ENCODE measurements around the gene ANKRD6.

ANKRD6 gene

GRCh38 chr6:89530982-89531381, 98.0 kb downstream of the ANKRD6 start:
- Histone ChIP-seq H3K4me3 (ENCODE audit: low read length in 2 of 2) (no peak overlapping the region), H3K36me3 (ENCODE audit: control insufficient read depth in 2 of 2, insufficient read depth in 2 of 2, low read length in 2 of 2) (no peaks in the 10 kb centered on the region), H3K9me3 (ENCODE audit: control insufficient read depth in 2 of 2, low read length in 2 of 2) (no peaks in the 10 kb centered on the region), H3K27me3 (ENCODE audit: control insufficient read depth in 1 of 2, insufficient read depth in 2 of 2, low read length in 2 of 2) (no peaks in the 10 kb centered on the region), H3K9ac (ENCODE audit: low read length in 2 of 2) (no peak overlapping the region), H3K27ac (ENCODE audit: low read length) (no peak overlapping the region), H3K4me1 (ENCODE audit: control insufficient read depth, insufficient read depth, low read length) (peaks cover 5% of the 10 kb centered on the region)

- no peaks in the 10 kb centered on the region for H3K36me3 ChIP-seq (ENCODE audit: control insufficient read depth in 2 of 2, insufficient read depth in 2 of 2, low read length in 2 of 2)
- no peaks in the 10 kb centered on the region for H3K27me3 ChIP-seq (ENCODE audit: control insufficient read depth in 1 of 2, insufficient read depth in 2 of 2, low read length in 2 of 2)
- no peak overlapping the region for H3K27ac ChIP-seq (ENCODE audit: low read length)
- peaks cover 4% of the 10 kb centered on the region for H3K4me1 ChIP-seq (ENCODE audit: control insufficient read depth, insufficient read depth, low read length)
- H3K4me3 ChIP-seq (ENCODE audit: low read length in 2 of 2) = no peak overlapping the region
- no peaks in the 10 kb centered on the region for H3K9me3 ChIP-seq (ENCODE audit: control insufficient read depth in 2 of 2, low read length in 2 of 2)
- H3K9ac ChIP-seq (ENCODE audit: low read length in 2 of 2) = no peak overlapping the region
Observed at GRCh38 chr6:89536231-89536630, 103.3 kb downstream of the ANKRD6 start.

DNA sequence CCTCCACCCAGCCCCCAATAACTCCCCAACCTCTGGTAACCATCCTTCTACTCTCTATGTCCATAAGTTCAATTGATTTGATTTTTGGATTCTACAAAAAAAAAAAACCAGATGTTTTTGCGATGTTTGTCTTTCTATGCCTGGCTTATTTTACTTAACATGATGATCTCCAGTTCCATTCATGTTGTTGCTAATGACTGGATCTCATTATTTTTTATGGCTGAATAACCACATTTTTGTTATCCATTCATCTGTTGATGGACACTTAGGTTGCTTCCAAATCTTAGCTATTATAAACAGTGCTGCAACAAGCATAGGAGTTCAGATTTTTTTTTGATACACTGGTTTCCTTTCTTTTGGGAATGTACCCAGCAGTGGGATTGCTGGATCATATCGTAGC, 106.8 kb downstream of the ANKRD6 start:
- no peaks in the 10 kb centered on the region for H3K36me3 ChIP-seq (ENCODE audit: control insufficient read depth in 2 of 2, insufficient read depth in 2 of 2, low read length in 2 of 2)
- H3K4me3 ChIP-seq (ENCODE audit: low read length in 2 of 2) = no peak overlapping the region
- H3K27me3 ChIP-seq (ENCODE audit: control insufficient read depth in 1 of 2, insufficient read depth in 2 of 2, low read length in 2 of 2) = no peaks in the 10 kb centered on the region
- H3K4me1 ChIP-seq (ENCODE audit: control insufficient read depth, insufficient read depth, low read length) = no peaks in the 10 kb centered on the region
- H3K27ac ChIP-seq (ENCODE audit: low read length) = no peak overlapping the region
- H3K9ac ChIP-seq (ENCODE audit: low read length in 2 of 2) = no peak overlapping the region
- no peaks in the 10 kb centered on the region for H3K9me3 ChIP-seq (ENCODE audit: control insufficient read depth in 2 of 2, low read length in 2 of 2)

- Histone ChIP-seq H3K36me3 (ENCODE audit: control insufficient read depth in 2 of 2, insufficient read depth in 2 of 2, low read length in 2 of 2) (no peaks in the 10 kb centered on the region), H3K9me3 (ENCODE audit: control insufficient read depth in 2 of 2, low read length in 2 of 2) (no peaks in the 10 kb centered on the region), H3K9ac (ENCODE audit: low read length in 2 of 2) (no peak overlapping the region), H3K27ac (ENCODE audit: low read length) (no peak overlapping the region), H3K4me1 (ENCODE audit: control insufficient read depth, insufficient read depth, low read length) (no peaks in the 10 kb centered on the region), H3K4me3 (ENCODE audit: low read length in 2 of 2) (no peak overlapping the region), H3K27me3 (ENCODE audit: control insufficient read depth in 1 of 2, insufficient read depth in 2 of 2, low read length in 2 of 2) (no peaks in the 10 kb centered on the region)
Observed at GRCh38 chr6:89542081-89542857, 109.3 kb downstream of the ANKRD6 start.

DNA sequence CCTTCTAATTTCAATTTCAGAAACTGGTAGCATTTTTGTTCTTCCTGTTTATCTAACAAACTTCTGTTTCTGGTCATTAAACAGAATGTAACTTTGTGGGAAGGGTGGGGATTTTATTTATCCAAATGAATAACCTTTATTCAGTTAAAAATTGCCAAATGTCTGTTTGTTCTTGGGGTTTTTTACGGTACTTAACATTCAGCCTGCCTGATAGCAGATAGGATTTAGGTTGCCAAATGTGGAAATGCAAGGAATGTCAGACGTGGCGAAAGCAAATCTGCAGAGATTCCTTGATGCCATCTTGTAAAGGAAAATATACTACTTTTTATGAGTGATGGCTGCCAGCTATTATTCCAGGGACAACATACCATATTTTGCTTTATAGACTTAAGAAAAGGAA, 109.9 kb downstream of the ANKRD6 start:
- no peaks in the 10 kb centered on the region for H3K27me3 ChIP-seq (ENCODE audit: control insufficient read depth in 1 of 2, insufficient read depth in 2 of 2, low read length in 2 of 2)
- no peaks in the 10 kb centered on the region for H3K36me3 ChIP-seq (ENCODE audit: control insufficient read depth in 2 of 2, insufficient read depth in 2 of 2, low read length in 2 of 2)
- H3K9ac ChIP-seq (ENCODE audit: low read length in 2 of 2) = no peak overlapping the region
- H3K9me3 ChIP-seq (ENCODE audit: control insufficient read depth in 2 of 2, low read length in 2 of 2) = no peaks in the 10 kb centered on the region
- H3K27ac ChIP-seq (ENCODE audit: low read length) = no peak overlapping the region
- no peaks in the 10 kb centered on the region for H3K4me1 ChIP-seq (ENCODE audit: control insufficient read depth, insufficient read depth, low read length)
- H3K4me3 ChIP-seq (ENCODE audit: low read length in 2 of 2) = no peak overlapping the region

- Histone ChIP-seq H3K9me3 (ENCODE audit: control insufficient read depth in 2 of 2, low read length in 2 of 2) (no peaks in the 10 kb centered on the region), H3K9ac (ENCODE audit: low read length in 2 of 2) (no peak overlapping the region), H3K36me3 (ENCODE audit: control insufficient read depth in 2 of 2, insufficient read depth in 2 of 2, low read length in 2 of 2) (no peaks in the 10 kb centered on the region), H3K27ac (ENCODE audit: low read length) (no peak overlapping the region), H3K27me3 (ENCODE audit: control insufficient read depth in 1 of 2, insufficient read depth in 2 of 2, low read length in 2 of 2) (no peaks in the 10 kb centered on the region), H3K4me1 (ENCODE audit: control insufficient read depth, insufficient read depth, low read length) (no peaks in the 10 kb centered on the region), H3K4me3 (ENCODE audit: low read length in 2 of 2) (no peak overlapping the region)
Observed at GRCh38 chr6:89547281-89547680, 114.3 kb downstream of the ANKRD6 start.

DNA sequence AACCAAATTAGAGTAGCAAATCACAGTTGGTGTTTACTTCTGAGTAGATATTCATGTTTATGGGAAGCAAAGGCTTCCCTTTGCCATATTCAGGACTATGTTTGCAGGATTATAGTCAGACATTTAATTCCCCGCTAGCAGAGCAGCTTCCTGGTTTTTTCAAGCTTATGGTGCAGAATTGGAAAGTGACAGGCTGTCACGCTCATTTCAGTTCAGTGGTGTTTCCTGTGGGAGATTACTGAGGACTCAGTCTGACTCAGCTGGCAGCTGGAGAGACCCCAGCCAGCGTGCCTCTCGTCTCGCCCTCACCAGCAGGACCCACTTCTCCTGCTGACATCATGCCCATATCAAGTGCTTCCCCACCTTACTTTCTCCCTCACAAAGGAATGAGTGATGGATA, 120.5 kb downstream of the ANKRD6 start:
- Histone ChIP-seq H3K4me3 (ENCODE audit: low read length in 2 of 2) (no peak overlapping the region), H3K36me3 (ENCODE audit: control insufficient read depth in 2 of 2, insufficient read depth in 2 of 2, low read length in 2 of 2) (no peaks in the 10 kb centered on the region), H3K4me1 (ENCODE audit: control insufficient read depth, insufficient read depth, low read length) (no peaks in the 10 kb centered on the region), H3K9me3 (ENCODE audit: control insufficient read depth in 2 of 2, low read length in 2 of 2) (no peaks in the 10 kb centered on the region), H3K9ac (ENCODE audit: low read length in 2 of 2) (no peak overlapping the region), H3K27ac (ENCODE audit: low read length) (no peak overlapping the region), H3K27me3 (ENCODE audit: control insufficient read depth in 1 of 2, insufficient read depth in 2 of 2, low read length in 2 of 2) (no peaks in the 10 kb centered on the region)

DNA sequence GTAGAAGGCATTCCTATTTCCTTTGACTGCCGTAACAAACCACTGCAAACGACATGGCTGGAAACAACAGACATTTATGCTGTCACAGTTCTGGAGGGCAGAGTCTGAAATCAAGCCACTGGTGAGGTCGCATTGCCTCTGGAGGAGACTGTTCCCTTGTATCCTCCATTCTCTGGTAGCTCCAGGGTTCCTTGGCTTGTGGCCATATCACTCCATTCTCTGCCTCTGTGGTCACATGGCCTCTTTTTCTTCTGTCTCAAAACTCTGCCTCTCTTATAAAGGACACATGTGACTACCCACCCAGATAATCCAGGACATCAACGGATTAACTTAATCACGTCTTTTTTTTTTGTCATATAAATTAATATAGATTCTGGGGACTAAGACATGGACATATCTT, 121.2 kb downstream of the ANKRD6 start:
- Histone ChIP-seq H3K4me1 (ENCODE audit: control insufficient read depth, insufficient read depth, low read length) (no peaks in the 10 kb centered on the region), H3K4me3 (ENCODE audit: low read length in 2 of 2) (no peak overlapping the region), H3K36me3 (ENCODE audit: control insufficient read depth in 2 of 2, insufficient read depth in 2 of 2, low read length in 2 of 2) (no peaks in the 10 kb centered on the region), H3K27me3 (ENCODE audit: control insufficient read depth in 1 of 2, insufficient read depth in 2 of 2, low read length in 2 of 2) (no peaks in the 10 kb centered on the region), H3K9ac (ENCODE audit: low read length in 2 of 2) (no peak overlapping the region), H3K27ac (ENCODE audit: low read length) (no peak overlapping the region), H3K9me3 (ENCODE audit: control insufficient read depth in 2 of 2, low read length in 2 of 2) (no peaks in the 10 kb centered on the region)

DNA sequence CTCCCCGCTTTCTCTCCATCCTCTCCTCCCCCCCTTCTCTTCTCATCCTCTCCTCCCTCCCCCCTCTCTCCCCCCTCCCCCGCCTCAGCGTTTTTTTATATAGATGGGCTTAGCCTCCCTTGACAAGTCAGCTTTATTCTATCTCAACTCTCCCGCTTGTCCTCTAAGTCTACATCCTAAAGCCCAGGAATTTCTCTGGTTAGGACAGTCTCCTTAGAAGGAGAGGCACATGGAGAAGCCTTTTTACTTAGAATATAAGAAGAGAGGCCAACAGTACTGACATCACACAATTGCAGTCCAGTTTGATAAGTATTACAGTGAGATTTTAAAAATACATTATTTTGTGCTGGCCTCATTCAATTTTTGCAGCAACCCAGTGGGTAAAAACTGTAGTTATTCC, 122.1 kb downstream of the ANKRD6 start:
- H3K9me3 ChIP-seq (ENCODE audit: control insufficient read depth in 2 of 2, low read length in 2 of 2) = no peaks in the 10 kb centered on the region
- H3K36me3 ChIP-seq (ENCODE audit: control insufficient read depth in 2 of 2, insufficient read depth in 2 of 2, low read length in 2 of 2) = no peaks in the 10 kb centered on the region
- no peak overlapping the region for H3K9ac ChIP-seq (ENCODE audit: low read length in 2 of 2)
- no peak overlapping the region for H3K27ac ChIP-seq (ENCODE audit: low read length)
- no peak overlapping the region for H3K4me3 ChIP-seq (ENCODE audit: low read length in 2 of 2)
- no peaks in the 10 kb centered on the region for H3K4me1 ChIP-seq (ENCODE audit: control insufficient read depth, insufficient read depth, low read length)
- no peaks in the 10 kb centered on the region for H3K27me3 ChIP-seq (ENCODE audit: control insufficient read depth in 1 of 2, insufficient read depth in 2 of 2, low read length in 2 of 2)

DNA sequence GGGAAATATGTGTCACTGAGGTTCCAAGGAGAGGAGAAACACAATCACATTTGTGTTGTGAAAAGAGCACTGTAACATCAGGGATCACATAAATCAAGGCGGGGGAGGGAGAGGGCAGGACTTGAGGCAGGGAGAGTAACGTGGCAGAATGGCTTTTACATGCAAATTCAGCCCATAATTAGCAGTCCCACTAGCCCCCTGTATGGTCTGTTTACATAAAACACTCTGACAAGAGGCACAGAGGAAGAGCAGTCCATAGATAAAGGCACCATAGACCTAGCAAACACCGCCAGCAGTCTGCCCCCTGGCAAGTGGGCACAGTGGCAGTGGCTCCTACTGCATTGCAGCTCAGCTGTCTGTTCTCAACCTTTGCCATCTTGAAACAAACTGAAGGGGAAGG, 122.9 kb downstream of the ANKRD6 start:
- no peaks in the 10 kb centered on the region for H3K9me3 ChIP-seq (ENCODE audit: control insufficient read depth in 2 of 2, low read length in 2 of 2)
- no peak overlapping the region for H3K9ac ChIP-seq (ENCODE audit: low read length in 2 of 2)
- no peak overlapping the region for H3K4me3 ChIP-seq (ENCODE audit: low read length in 2 of 2)
- no peaks in the 10 kb centered on the region for H3K36me3 ChIP-seq (ENCODE audit: control insufficient read depth in 2 of 2, insufficient read depth in 2 of 2, low read length in 2 of 2)
- no peaks in the 10 kb centered on the region for H3K4me1 ChIP-seq (ENCODE audit: control insufficient read depth, insufficient read depth, low read length)
- no peak overlapping the region for H3K27ac ChIP-seq (ENCODE audit: low read length)
- no peaks in the 10 kb centered on the region for H3K27me3 ChIP-seq (ENCODE audit: control insufficient read depth in 1 of 2, insufficient read depth in 2 of 2, low read length in 2 of 2)

- Histone ChIP-seq H3K4me1 (ENCODE audit: control insufficient read depth, insufficient read depth, low read length) (peaks cover 9% of the 10 kb centered on the region), H3K9me3 (ENCODE audit: control insufficient read depth in 2 of 2, low read length in 2 of 2) (no peaks in the 10 kb centered on the region), H3K27ac (ENCODE audit: low read length) (no peak overlapping the region), H3K9ac (ENCODE audit: low read length in 2 of 2) (no peak overlapping the region), H3K36me3 (ENCODE audit: control insufficient read depth in 2 of 2, insufficient read depth in 2 of 2, low read length in 2 of 2) (no peaks in the 10 kb centered on the region), H3K4me3 (ENCODE audit: low read length in 2 of 2) (no peak overlapping the region), H3K27me3 (ENCODE audit: control insufficient read depth in 1 of 2, insufficient read depth in 2 of 2, low read length in 2 of 2) (no peaks in the 10 kb centered on the region)
Observed at GRCh38 chr6:89559487-89559886, 126.5 kb downstream of the ANKRD6 start.
